ENCODE results near the gene IL17C. TPM values are rescaled to one million over a fixed set of nuclear protein-coding genes. Genes with fewer than 3 reads are reported as not detected.

The IL17C gene
- total and polyA plus RNA-seq, 9 of the 15 experiments (the other 6 are each of a cell fraction or from before 2014, with no cell fraction given): not detected

- TF ChIP-seq, protein P1, sequence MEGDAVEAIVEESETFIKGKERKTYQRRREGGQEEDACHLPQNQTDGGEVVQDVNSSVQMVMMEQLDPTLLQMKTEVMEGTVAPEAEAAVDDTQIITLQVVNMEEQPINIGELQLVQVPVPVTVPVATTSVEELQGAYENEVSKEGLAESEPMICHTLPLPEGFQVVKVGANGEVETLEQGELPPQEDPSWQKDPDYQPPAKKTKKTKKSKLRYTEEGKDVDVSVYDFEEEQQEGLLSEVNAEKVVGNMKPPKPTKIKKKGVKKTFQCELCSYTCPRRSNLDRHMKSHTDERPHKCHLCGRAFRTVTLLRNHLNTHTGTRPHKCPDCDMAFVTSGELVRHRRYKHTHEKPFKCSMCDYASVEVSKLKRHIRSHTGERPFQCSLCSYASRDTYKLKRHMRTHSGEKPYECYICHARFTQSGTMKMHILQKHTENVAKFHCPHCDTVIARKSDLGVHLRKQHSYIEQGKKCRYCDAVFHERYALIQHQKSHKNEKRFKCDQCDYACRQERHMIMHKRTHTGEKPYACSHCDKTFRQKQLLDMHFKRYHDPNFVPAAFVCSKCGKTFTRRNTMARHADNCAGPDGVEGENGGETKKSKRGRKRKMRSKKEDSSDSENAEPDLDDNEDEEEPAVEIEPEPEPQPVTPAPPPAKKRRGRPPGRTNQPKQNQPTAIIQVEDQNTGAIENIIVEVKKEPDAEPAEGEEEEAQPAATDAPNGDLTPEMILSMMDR (IDR thresholded peaks at IDR 0.05 in 2 of 3, conservative IDR thresholded peaks at IDR 0.05 in 1 of 3; ENCODE audit: insufficient read depth in 2 of 3, low read depth in 1 of 3, low read length in 3 of 3): peak; percentile 56 to 69 (median 64)
- TF ChIP-seq ZNF830 (CRISPR knock-in tag; IDR thresholded peaks at IDR 0.05) (no peak), ZBTB33 (CRISPR knock-in tag; IDR thresholded peaks at IDR 0.05) (peak; percentile 88), PTBP1 (IDR thresholded peaks at IDR 0.05; ENCODE audit: low read depth, low read length) (no peak), ZNF609 (CRISPR knock-in tag; IDR thresholded peaks at IDR 0.05; ENCODE audit: borderline replicate concordance) (no peak)
Observed at GRCh38 chr16:88685156-88686061, 47.0 kb downstream of the IL17C start (continued).

All from K562 (cell line).